Measurements from ENCODE around the gene ZNF831. TPM values are rescaled to one million over a fixed set of nuclear protein-coding genes. Genes with fewer than 3 reads are reported as not detected.

ZNF831 gene
- total RNA-seq, 4 donors from 2014 or later: under 0.01 to 1.8 (median 0.87) TPM

GRCh38 chr20:59220161-59220560 lies 56.5 kb downstream of the ZNF831 start:
- no peak for DNase-seq (ENCODE audit: low spot score in 2 of 2)
- Histone ChIP-seq H3K27ac (no peak overlapping the region), H3K36me3 (no peaks in the 10 kb centered on the region), H3K27me3 (peaks cover 0 to 21% of the 10 kb centered on the region in 2 donors), H3K4me1 (peaks cover 0 to 30% (median 9%) of the 10 kb centered on the region in 4 donors), H3K9me3 (no peaks in the 10 kb centered on the region), H3K4me3 (no peak overlapping the region)
- 90 to 93% methylated on average over 5 of the region's 5 CpGs for WGBS, 2 donors
- no peak for TF ChIP-seq EP300 (IDR thresholded peaks at IDR 0.05)
- no peak for TF ChIP-seq CTCF (IDR thresholded peaks at IDR 0.05)
- no peak for TF ChIP-seq POLR2A (IDR thresholded peaks at IDR 0.05)

- peak in 2 of 5 experiments; percentile 7 to 12 for TF ChIP-seq CTCF (IDR thresholded peaks at IDR 0.05)
- TF ChIP-seq POLR2A (IDR thresholded peaks at IDR 0.05): no peak
- peak in 1 of 2 donors; percentile 9 for TF ChIP-seq EP300 (IDR thresholded peaks at IDR 0.05)
- WGBS, 2 donors: 31 to 38% methylated on average over 7 to 9 of the region's 9 CpGs
- Histone ChIP-seq H3K36me3 (no peaks in the 10 kb centered on the region), H3K9me3 (no peaks in the 10 kb centered on the region), H3K4me3 (no peak overlapping the region), H3K27ac (peak overlapping the region in 2 of 4 donors; percentile 66 to 83), H3K27me3 (peaks cover 0 to 31% of the 10 kb centered on the region in 2 donors), H3K4me1 (peaks cover 0 to 30% (median 9%) of the 10 kb centered on the region in 4 donors)
- peak in 1 of 2 donors; percentile 15 for DNase-seq (ENCODE audit: low spot score in 2 of 2)
These were observed 57.6 kb downstream of the ZNF831 start for GRCh38 chr20:59221049-59221706.

- H3K4me1 ChIP-seq: peaks cover 0 to 30% (median 9%) of the 10 kb centered on the region in 4 donors
- H3K27me3 ChIP-seq: peaks cover 0 to 32% of the 10 kb centered on the region in 2 donors
- DNase-seq (ENCODE audit: low spot score in 2 of 2): no peak
- TF ChIP-seq EP300 (IDR thresholded peaks at IDR 0.05): no peak
- TF ChIP-seq CTCF (IDR thresholded peaks at IDR 0.05): no peak
- no peak for TF ChIP-seq POLR2A (IDR thresholded peaks at IDR 0.05)
- H3K4me3 ChIP-seq: peak overlapping the region; percentile 17 to 65 (median 46)
- no peaks in the 10 kb centered on the region for H3K9me3 ChIP-seq
- peak overlapping the region in 3 of 4 donors; percentile 66 to 83 (median 73) for H3K27ac ChIP-seq
- H3K36me3 ChIP-seq: no peaks in the 10 kb centered on the region
- 15 to 20% methylated on average over 18 of the region's 18 CpGs for WGBS, 2 donors
These were observed 58.2 kb downstream of the ZNF831 start for GRCh38 chr20:59221707-59222252.

- 2% methylated on average over 47 to 51 of the region's 51 CpGs for WGBS, 2 donors
- H3K27me3 ChIP-seq: peaks cover 0 to 32% of the 10 kb centered on the region in 2 donors
- H3K4me1 ChIP-seq: peaks cover 0 to 30% (median 9%) of the 10 kb centered on the region in 4 donors
- no peaks in the 10 kb centered on the region for H3K9me3 ChIP-seq
- peak overlapping the region; percentile 17 to 65 (median 46) for H3K4me3 ChIP-seq
- TF ChIP-seq EP300 (IDR thresholded peaks at IDR 0.05) (no peak), POLR2A (IDR thresholded peaks at IDR 0.05) (no peak), CTCF (IDR thresholded peaks at IDR 0.05) (peak; percentile 89 to 96 (median 93))
- no peaks in the 10 kb centered on the region for H3K36me3 ChIP-seq
- peak overlapping the region in 3 of 4 donors; percentile 66 to 83 (median 73) for H3K27ac ChIP-seq
- DNase-seq (ENCODE audit: low spot score in 2 of 2): peak; percentile 56 to 80
These were observed 58.9 kb downstream of the ZNF831 start for GRCh38 chr20:59222253-59223181.

Measured in tibial nerve (tissue), 4 donors.